GM12878 (cell line): ENCODE measurements around the gene SETBP1. TPM values are rescaled to one million over a fixed set of nuclear protein-coding genes. Genes with fewer than 3 reads are reported as not detected.
A peak's percentile ranks its signal among the peaks of the same experiment; 100 is the strongest.

ENCODE experiments used
- ATAC-seq: fragments of 200-7000 bp; cut with Tn5 transposase; 3 replicates; pipeline ENCODE4 v1.9.1; 2020; ENCODE audit warnings: mild to moderate bottlenecking, moderate library complexity
- BruUV-seq: library from RNA; stranded (reverse); fragments of 400-500 nt; replicated peaks from 2 replicates; lab custom pipeline; 2021; lab: Mats Ljungman, UMichigan
- CTCF ChIA-PET: fragments of 300-600 bp; sonication (Branson Sonifier 250); formaldehyde crosslinking; extraction: SDS; loops from one replicate; lab custom pipeline; 2021; ENCODE audit warnings: inconsistent platforms; lab: Yijun Ruan, JAX
- POLR2A ChIA-PET: fragments of 350-600 bp; formaldehyde crosslinking; extraction: SDS; loops from one replicate; lab custom pipeline; 2021; ENCODE audit warnings: inconsistent platforms; lab: Charles Lee
- RAD21 ChIA-PET: fragments of 300-600 bp; sonication (Branson Sonifier 250); formaldehyde crosslinking; loops from one replicate; lab custom pipeline; 2023; ENCODE audit warnings: antibody characterized with exemption; ENCODE audit not compliant: unreplicated experiment; lab: Charles Lee
- SMC1A ChIA-PET: fragments of 300-600 bp; sonication (Branson Sonifier 250); formaldehyde crosslinking; loops from one replicate; lab custom pipeline; 2023; ENCODE audit not compliant: unreplicated experiment, uncharacterized antibody; lab: Charles Lee
- DNase-seq: peaks from one replicate; pipeline ENCODE4 v3.0.0-alpha.2; 2011; ENCODE audit warnings: low read depth, low spot score
- FAIRE-seq: peaks from 3 replicates; lab custom pipeline; 2011; peaks lifted over from hg19 to GRCh38; lab: Jason Lieb, UNC
- H2AFZ ChIP-seq: 2 replicates; pipeline ENCODE4 v1.6.0; 2011; ENCODE audit warnings: low read depth, low read length, control low read depth; ENCODE audit not compliant: control insufficient read depth
- H3K27ac ChIP-seq: 2 replicates; pipeline ENCODE4 v1.5.1; 2011; ENCODE audit warnings: control low read depth; ENCODE audit not compliant: control insufficient read depth, insufficient read depth
- H3K27me3 ChIP-seq, 2 experiments: replicated peaks in 1 of 2; 2 replicates each; pipeline versions ENCODE4 v1.6.0 to v1.6.1; 2011; ENCODE audit warnings: low read length in 1 of 2; ENCODE audit not compliant: control insufficient read depth in 2 of 2, insufficient read depth in 2 of 2
- H3K36me3 ChIP-seq, 2 experiments: 2 replicates each; pipeline ENCODE4 v1.5.1; 2011; ENCODE audit warnings: low read length in 1 of 2; ENCODE audit not compliant: control insufficient read depth in 2 of 2, insufficient read depth in 2 of 2
- H3K4me1 ChIP-seq: 2 replicates; pipeline ENCODE4 v1.6.1; 2011; ENCODE audit warnings: mild to moderate bottlenecking, low read length, moderate library complexity, mixed read lengths; ENCODE audit not compliant: control insufficient read depth, insufficient read depth
- H3K4me2 ChIP-seq: 2 replicates; pipeline ENCODE4 v1.6.0; 2011; ENCODE audit warnings: control low read depth; ENCODE audit not compliant: control insufficient read depth, insufficient read depth
- H3K4me3 ChIP-seq: fragments of 200-600 bp; sonication (generic); 2 replicates; pipeline ENCODE4 v1.5.1; 2016
- H3K79me2 ChIP-seq: 2 replicates; pipeline ENCODE4 v1.6.0; 2011; ENCODE audit warnings: low read length; ENCODE audit not compliant: control insufficient read depth, insufficient read depth
- H3K9ac ChIP-seq: 2 replicates; pipeline ENCODE4 v1.8.0; 2011; ENCODE audit warnings: low read length, control low read depth, mixed read lengths; ENCODE audit not compliant: control insufficient read depth, insufficient read depth
- H3K9me3 ChIP-seq: replicated peaks from 3 replicates; pipeline ENCODE4 v1.5.1; 2011; ENCODE audit warnings: mild to moderate bottlenecking, low read length; ENCODE audit not compliant: control insufficient read depth, insufficient read depth
- H4K20me1 ChIP-seq: 2 replicates; pipeline ENCODE4 v1.6.0; 2011; ENCODE audit not compliant: control insufficient read depth, insufficient read depth
- SUPT20H ChIP-seq: IDR thresholded peaks from 2 replicates; pipeline ENCODE4 v1.6.1; 2011; ENCODE audit warnings: low read depth, mild to moderate bottlenecking, low read length, moderate library complexity, borderline replicate concordance; ENCODE audit not compliant: control insufficient read depth
- WGBS: methylation state at CpG from one replicate; pipeline ENCODE4 v1.1.6; 2016; ENCODE audit warnings: low lambda C conversion rate; ENCODE audit not compliant: insufficient replicate concordance, insufficient coverage; ENCODE audit errors: missing lambda C conversion rate; 5-methylcytosine and 5-hydroxymethylcytosine counted together
- in situ Hi-C: fragments of 300-500 bp; cut with MboI; formaldehyde crosslinking; loops from 9 replicates; pipeline ENCODE4 v1.14.3; 2018; ENCODE audit warnings: mixed read lengths
- intact Hi-C: fragments of 100-400 bp; cut with micrococcal nuclease; formaldehyde crosslinking; loops from one replicate; pipeline ENCODE4 v1.14.2; 2022; ENCODE audit not compliant: unreplicated experiment
- polyA plus RNA-seq, 11 experiments: library from polyadenylated mRNA; depleted of rRNA in 4 of 11; unstranded in 6 of 11; stranded (reverse) in 5 of 11; fragments of >200 nt; fragmentation: Nextera tagmentation in 4 of 11; fragmentation: Illumina TruSeq in 1 of 11; extraction: Ambion mirVana in 4 of 11; extraction: Trizol in 1 of 11; gene quantifications; 1 replicate in 1 of 11; 2 replicates in 10 of 11; pipeline versions ENCODE4 v1.2.1 to v1.2.3, GENCODE V29; 2011 to 2016; ENCODE audit warnings: inconsistent platforms in 2 of 11, missing spikeins in 2 of 11, low read depth in 1 of 11
- total RNA-seq, 4 experiments: library from RNA; depleted of rRNA in 3 of 4; stranded (reverse); fragments of >200 nt in 3 of 4; fragmentation: Illumina TruSeq in 1 of 4; extraction: Trizol in 1 of 4; gene quantifications; 2 replicates each; pipeline versions ENCODE4 v1.2.1 to v1.2.3, GENCODE V29; 2013 to 2021
- TF ChIP-seq, protein P1 (sequence below): IDR thresholded peaks from 2 replicates; pipeline ENCODE4 v1.6.1; 2012; ENCODE audit warnings: mild to moderate bottlenecking, low read depth, low read length

The SETBP1 gene
- total and polyA plus RNA-seq, 10 of the 15 experiments (the other 5 are each of a cell fraction or from before 2014, with no cell fraction given) = 0.99 to 29.7 (median 8.3) TPM

DNA sequence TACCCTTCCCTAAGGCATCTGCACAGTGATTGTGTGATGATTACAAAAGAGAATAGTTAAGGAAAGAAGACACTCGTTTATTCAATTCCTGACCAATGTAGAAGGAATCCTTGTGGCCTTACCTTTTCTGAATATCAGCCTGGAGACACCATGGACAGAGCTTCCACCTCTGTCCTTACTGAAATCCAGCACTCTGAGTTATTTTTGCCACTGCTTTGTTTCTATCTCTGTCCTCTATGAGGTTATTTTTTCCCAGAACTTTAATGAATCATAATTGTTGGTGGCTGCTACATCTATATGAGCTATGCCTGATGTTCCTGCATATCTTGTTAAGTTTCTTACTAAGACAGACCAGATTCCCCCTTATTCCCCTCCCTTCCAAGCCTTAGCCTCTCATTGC is 275.1 kb downstream of the SETBP1 start:
- RAD21 ChIA-PET = interaction anchor here (1.1 kb wide), 1 partner anchor 14 kb away, joined by 3 read pairs; no protein-coding TSS in a partner anchor
- CTCF ChIA-PET = interaction anchor here (0.8 to 1.8 kb wide), 3 partner anchors 14 to 103 kb away, joined by 3 to 5 read pairs (median 4); no protein-coding TSS in a partner anchor
- ATAC-seq = no peak
- no peaks in the 10 kb centered on the region for H3K9me3 ChIP-seq
- in situ Hi-C loops = no loop called here
- TF ChIP-seq, protein P1, sequence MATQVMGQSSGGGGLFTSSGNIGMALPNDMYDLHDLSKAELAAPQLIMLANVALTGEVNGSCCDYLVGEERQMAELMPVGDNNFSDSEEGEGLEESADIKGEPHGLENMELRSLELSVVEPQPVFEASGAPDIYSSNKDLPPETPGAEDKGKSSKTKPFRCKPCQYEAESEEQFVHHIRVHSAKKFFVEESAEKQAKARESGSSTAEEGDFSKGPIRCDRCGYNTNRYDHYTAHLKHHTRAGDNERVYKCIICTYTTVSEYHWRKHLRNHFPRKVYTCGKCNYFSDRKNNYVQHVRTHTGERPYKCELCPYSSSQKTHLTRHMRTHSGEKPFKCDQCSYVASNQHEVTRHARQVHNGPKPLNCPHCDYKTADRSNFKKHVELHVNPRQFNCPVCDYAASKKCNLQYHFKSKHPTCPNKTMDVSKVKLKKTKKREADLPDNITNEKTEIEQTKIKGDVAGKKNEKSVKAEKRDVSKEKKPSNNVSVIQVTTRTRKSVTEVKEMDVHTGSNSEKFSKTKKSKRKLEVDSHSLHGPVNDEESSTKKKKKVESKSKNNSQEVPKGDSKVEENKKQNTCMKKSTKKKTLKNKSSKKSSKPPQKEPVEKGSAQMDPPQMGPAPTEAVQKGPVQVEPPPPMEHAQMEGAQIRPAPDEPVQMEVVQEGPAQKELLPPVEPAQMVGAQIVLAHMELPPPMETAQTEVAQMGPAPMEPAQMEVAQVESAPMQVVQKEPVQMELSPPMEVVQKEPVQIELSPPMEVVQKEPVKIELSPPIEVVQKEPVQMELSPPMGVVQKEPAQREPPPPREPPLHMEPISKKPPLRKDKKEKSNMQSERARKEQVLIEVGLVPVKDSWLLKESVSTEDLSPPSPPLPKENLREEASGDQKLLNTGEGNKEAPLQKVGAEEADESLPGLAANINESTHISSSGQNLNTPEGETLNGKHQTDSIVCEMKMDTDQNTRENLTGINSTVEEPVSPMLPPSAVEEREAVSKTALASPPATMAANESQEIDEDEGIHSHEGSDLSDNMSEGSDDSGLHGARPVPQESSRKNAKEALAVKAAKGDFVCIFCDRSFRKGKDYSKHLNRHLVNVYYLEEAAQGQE = peak; percentile 57; the same call in 1 of the 2 replicates
- no peak for TF ChIP-seq SUPT20H
- TF ChIP-seq, all 136 proteins: peak for 1
- Histone ChIP-seq H4K20me1 (no peaks in the 10 kb centered on the region), H3K27me3 (no peaks in the 10 kb centered on the region), H3K4me3 (no peak overlapping the region), H3K9ac (no peak overlapping the region), H3K27ac (no peak overlapping the region), H3K4me2 (no peak overlapping the region), H3K36me3 (peaks cover 0 to 6% of the 10 kb centered on the region in 2 experiments; a peak in 2 of 4 replicates), H2AFZ (no peak overlapping the region), H3K4me1 (no peaks in the 10 kb centered on the region), H3K79me2 (no peaks in the 10 kb centered on the region)
- DNase-seq = no peak
- FAIRE-seq = no peak
- ChIA-PET SMC1A (interaction anchor here (0.7 to 1.6 kb wide), 4 partner anchors 10 to 133 kb away, joined by 3 to 6 read pairs (median 3); no protein-coding TSS in a partner anchor), POLR2A (interaction anchor here (0.6 kb wide), 1 partner anchor 31 kb away, joined by 7 read pairs; no protein-coding TSS in a partner anchor)
- intact Hi-C loops = no loop called here
- BruUV-seq = no TSS peak
- WGBS = 4% methylated on average over 1 of the region's 1 CpG
